H1 (cell line): ENCODE results near the gene TNS1. TPM values are rescaled to one million over a fixed set of nuclear protein-coding genes. Genes with fewer than 3 reads are reported as not detected.

Source experiments
- CTCF ChIA-PET: fragments of 300-600 bp; sonication (Branson Sonifier 250); formaldehyde crosslinking; loops from one replicate; lab custom pipeline; 2021; ENCODE audit not compliant: partially characterized antibody; lab: Charles Lee
- POLR2A ChIA-PET: fragments of 300-600 bp; sonication (Branson Sonifier 250); formaldehyde crosslinking; loops from one replicate; lab custom pipeline; 2021; ENCODE audit warnings: inconsistent platforms; ENCODE audit not compliant: partially characterized antibody; lab: Charles Lee
- DNase-seq, 2 experiments: peaks; one replicate each; pipeline versions ENCODE4 v3.0.0 to v3.0.0-alpha.2; 2010 to 2022; ENCODE audit warnings: low spot score in 2 of 2, low read depth in 1 of 2, mixed read lengths in 1 of 2
- FAIRE-seq: peaks from 2 replicates; lab custom pipeline; 2011; peaks lifted over from hg19 to GRCh38; lab: Jason Lieb, UNC
- H2AFZ ChIP-seq: 2 replicates; pipeline ENCODE4 v1.8.1; 2012; ENCODE audit warnings: low read length, inconsistent platforms
- H2AK5ac ChIP-seq: 2 replicates; pipeline ENCODE4 v1.6.1; 2013; ENCODE audit warnings: low read depth, low read length
- H2BK120ac ChIP-seq: replicated peaks from 2 replicates; pipeline ENCODE3; 2013; ENCODE audit warnings: low read depth, low read length, inconsistent platforms
- H2BK12ac ChIP-seq: 2 replicates; pipeline ENCODE4 v1.6.1; 2013; ENCODE audit warnings: low read depth, low read length
- H2BK15ac ChIP-seq: 2 replicates; pipeline ENCODE4 v1.6.1; 2013; ENCODE audit warnings: low read length
- H2BK20ac ChIP-seq: 2 replicates; pipeline ENCODE4 v1.6.1; 2013; ENCODE audit warnings: low read length
- H2BK5ac ChIP-seq: 2 replicates; pipeline ENCODE4 v1.6.1; 2013; ENCODE audit warnings: low read depth, low read length
- H3K14ac ChIP-seq: 2 replicates; pipeline ENCODE4 v1.6.1; 2013; ENCODE audit warnings: inconsistent platforms; ENCODE audit not compliant: insufficient read length
- H3K18ac ChIP-seq: 2 replicates; pipeline ENCODE4 v1.6.1; 2013; ENCODE audit warnings: low read length; ENCODE audit errors: extremely low read depth
- H3K23ac ChIP-seq: 2 replicates; pipeline ENCODE4 v1.6.1; 2013; ENCODE audit warnings: inconsistent platforms; ENCODE audit not compliant: insufficient read length
- H3K23me2 ChIP-seq: 2 replicates; pipeline ENCODE4 v1.6.1; 2013; ENCODE audit warnings: low read depth, low read length
- H3K27ac ChIP-seq: 2 replicates; pipeline ENCODE4 v1.6.1; 2011; ENCODE audit warnings: low read depth, low read length, inconsistent platforms
- H3K27me3 ChIP-seq, 4 experiments: replicated peaks in 1 of 4; 1 replicate in 1 of 4; 2 replicates in 3 of 4; pipeline versions ENCODE4 v1.6.1 to v1.8.1; 2011 to 2013; ENCODE audit warnings: low read length in 3 of 4, mild to moderate bottlenecking in 3 of 4, inconsistent platforms in 2 of 4, mixed read lengths in 2 of 4, moderate library complexity in 1 of 4; ENCODE audit not compliant: control insufficient read depth in 3 of 4, insufficient read depth in 3 of 4; ENCODE audit errors: extremely low read depth in 1 of 4
- H3K36me3 ChIP-seq, 4 experiments: 2 replicates each; pipeline versions ENCODE4 v1.6.1 to v1.8.1; 2011 to 2013; ENCODE audit warnings: mild to moderate bottlenecking in 4 of 4, low read length in 3 of 4, moderate library complexity in 2 of 4, control low read depth in 1 of 4, inconsistent platforms in 1 of 4; ENCODE audit not compliant: insufficient read depth in 4 of 4, control insufficient read depth in 2 of 4
- H3K4ac ChIP-seq: replicated peaks from 2 replicates; pipeline ENCODE3; 2013; ENCODE audit warnings: low read length, low read depth, mixed read lengths, inconsistent platforms; ENCODE audit not compliant: insufficient read length
- H3K4me1 ChIP-seq, 4 experiments: replicated peaks in 1 of 4; 1 replicate in 1 of 4; 2 replicates in 3 of 4; pipeline versions ENCODE4 v1.6.1 to v1.8.1; 2011 to 2013; ENCODE audit warnings: low read length in 3 of 4, inconsistent platforms in 2 of 4, mixed read lengths in 1 of 4; ENCODE audit not compliant: insufficient read depth in 4 of 4, control insufficient read depth in 3 of 4
- H3K4me2 ChIP-seq, 2 experiments: 2 replicates each; pipeline versions ENCODE4 v1.6.1 to v1.8.1; 2011 to 2013; ENCODE audit warnings: low read depth in 2 of 2, low read length in 2 of 2, control low read depth in 1 of 2, inconsistent platforms in 1 of 2, mild to moderate bottlenecking in 1 of 2; ENCODE audit not compliant: insufficient read depth in 1 of 2
- H3K4me3 ChIP-seq, 4 experiments: fragments of 200-600, 300-600 bp in 1 of 4; sonication (generic), shearing (Covaris generic), sonication (Bioruptor Twin) in 1 of 4; 2 replicates each; pipeline versions ENCODE4 v1.5.1 to v1.8.1; 2011 to 2016; ENCODE audit warnings: low read length in 4 of 4, low read depth in 3 of 4, control low read depth in 2 of 4, inconsistent platforms in 2 of 4, mild to moderate bottlenecking in 2 of 4, mixed read lengths in 1 of 4, moderate library complexity in 1 of 4; ENCODE audit not compliant: insufficient read depth in 2 of 4; ENCODE audit errors: extremely low read depth in 1 of 4
- H3K56ac ChIP-seq: replicated peaks from 2 replicates; pipeline ENCODE3; 2013; ENCODE audit warnings: low read depth, mild to moderate bottlenecking, mixed read lengths, low read length, inconsistent platforms; ENCODE audit not compliant: insufficient read length
- H3K79me1 ChIP-seq: 2 replicates; pipeline ENCODE4 v1.6.1; 2013; ENCODE audit warnings: low read depth, low read length, control low read depth
- H3K79me2 ChIP-seq, 2 experiments: 2 replicates each; pipeline versions ENCODE4 v1.6.1 to v1.8.1; 2012 to 2013; ENCODE audit warnings: low read length in 2 of 2, mild to moderate bottlenecking in 2 of 2, inconsistent platforms in 1 of 2; ENCODE audit not compliant: insufficient read depth in 2 of 2, control insufficient read depth in 1 of 2
- H3K9ac ChIP-seq, 4 experiments: replicated peaks in 1 of 4; 1 replicate in 1 of 4; 2 replicates in 3 of 4; pipeline versions ENCODE4 v1.6.1 to v1.8.1; 2011 to 2013; ENCODE audit warnings: low read depth in 3 of 4, low read length in 3 of 4, control low read depth in 2 of 4, mild to moderate bottlenecking in 2 of 4, moderate library complexity in 2 of 4, inconsistent platforms in 1 of 4; ENCODE audit errors: extremely low read depth in 1 of 4
- H3K9me3 ChIP-seq, 2 experiments: 2 replicates each; pipeline versions ENCODE4 v1.6.1 to v1.8.1; 2012 to 2013; ENCODE audit warnings: mild to moderate bottlenecking in 2 of 2, moderate library complexity in 2 of 2, control low read depth in 1 of 2, inconsistent platforms in 1 of 2, low read depth in 1 of 2, low read length in 1 of 2, mixed read lengths in 1 of 2; ENCODE audit not compliant: insufficient read depth in 2 of 2
- H4K20me1 ChIP-seq, 2 experiments: replicated peaks in 1 of 2; 2 replicates each; pipeline versions ENCODE3 to v1.8.1; 2011 to 2013; ENCODE audit warnings: inconsistent platforms in 2 of 2, low read length in 2 of 2, mild to moderate bottlenecking in 1 of 2; ENCODE audit not compliant: insufficient read depth in 2 of 2, control insufficient read depth in 1 of 2
- H4K5ac ChIP-seq: 2 replicates; pipeline ENCODE4 v1.6.1; 2013; ENCODE audit warnings: low read length, low read depth, mixed read lengths, inconsistent platforms; ENCODE audit not compliant: insufficient read length
- H4K8ac ChIP-seq: 2 replicates; pipeline ENCODE4 v1.8.0; 2013; ENCODE audit warnings: mild to moderate bottlenecking, moderate library complexity, low read length, inconsistent platforms; ENCODE audit not compliant: insufficient read depth; ENCODE audit errors: extremely low read depth
- H4K91ac ChIP-seq: replicated peaks from 2 replicates; pipeline ENCODE3; 2013; ENCODE audit warnings: low read length, mixed read lengths, inconsistent platforms; ENCODE audit not compliant: insufficient read length
- CEBPB ChIP-seq: IDR thresholded peaks from 2 replicates; pipeline ENCODE4 v1.6.1; 2012; ENCODE audit warnings: low read depth, low read length
- CTBP2 ChIP-seq: IDR thresholded peaks from 2 replicates; pipeline ENCODE4 v1.7.0; 2011; ENCODE audit warnings: borderline replicate concordance, mild to moderate bottlenecking, moderate library complexity, mixed read lengths, low read length; ENCODE audit not compliant: insufficient read depth, insufficient read length
- FOSL1 ChIP-seq: IDR thresholded peaks from 2 replicates; pipeline ENCODE4 v1.6.1; 2011; ENCODE audit warnings: mild to moderate bottlenecking, low read depth, low read length, moderate library complexity; ENCODE audit not compliant: insufficient read depth
- GTF2F1 ChIP-seq: IDR thresholded peaks from 2 replicates; pipeline ENCODE4 v1.6.1; 2012; ENCODE audit warnings: low read depth, low read length, improper control_type of control experiment, borderline replicate concordance
- MAFK ChIP-seq: IDR thresholded peaks from 2 replicates; pipeline ENCODE4 v1.6.1; 2012; ENCODE audit warnings: low read depth, mild to moderate bottlenecking, improper control_type of control experiment, low read length
- RAD21 ChIP-seq, 2 experiments: IDR thresholded peaks in 1 of 2; conservative IDR thresholded peaks in 1 of 2; 2 replicates each; pipeline ENCODE4 v1.6.1; 2011; ENCODE audit warnings: low read depth in 2 of 2, low read length in 2 of 2, improper control_type of control experiment in 1 of 2, inconsistent platforms in 1 of 2, mild to moderate bottlenecking in 1 of 2, moderate library complexity in 1 of 2
- SP4 ChIP-seq: IDR thresholded peaks from 2 replicates; pipeline ENCODE4 v1.6.1; 2012; ENCODE audit warnings: low read length, inconsistent platforms
- SUZ12 ChIP-seq: fragments of 200-600 bp; sonication (generic); IDR thresholded peaks from 2 replicates; pipeline ENCODE4 v1.6.1; 2012; ENCODE audit warnings: mild to moderate bottlenecking, inconsistent platforms, low read length, moderate library complexity, mixed read lengths
- TCF12 ChIP-seq: IDR thresholded peaks from 2 replicates; pipeline ENCODE4 v1.6.1; 2011; ENCODE audit warnings: low read depth, mild to moderate bottlenecking, low read length
- ZNF274 ChIP-seq: IDR thresholded peaks from 2 replicates; pipeline ENCODE4 v1.7.0; 2012; ENCODE audit warnings: low read length, borderline replicate concordance; ENCODE audit errors: extremely low read depth
- WGBS, 2 experiments: shearing (Covaris generic) in 1 of 2; methylation state at CpG; one replicate each; pipeline versions ENCODE4 v1.1.6 to v1.1.7; 2013 to 2015; ENCODE audit warnings: low lambda C conversion rate in 2 of 2, mixed read lengths in 2 of 2, inconsistent platforms in 1 of 2, low coverage in 1 of 2, missing lambda C conversion rate in 1 of 2; ENCODE audit not compliant: insufficient replicate concordance in 2 of 2, insufficient coverage in 1 of 2, insufficient read length in 1 of 2; ENCODE audit errors: extremely low coverage in 1 of 2, missing lambda C conversion rate in 1 of 2; 5-methylcytosine and 5-hydroxymethylcytosine counted together
- polyA plus RNA-seq, 7 experiments: library from polyadenylated mRNA; depleted of rRNA in 3 of 7; stranded (reverse) in 5 of 7; unstranded in 2 of 7; fragments of >200 nt in 5 of 7; fragments of 200-250 nt in 2 of 7; gene quantifications; 1 replicate in 5 of 7; 2 replicates in 1 of 7; 4 replicates in 1 of 7; pipeline versions ENCODE4 v1.2.1 to v1.2.3, GENCODE V29; 2011 to 2013; ENCODE audit warnings: missing spikeins in 2 of 7, mixed read lengths in 2 of 7
- total RNA-seq: library from RNA; stranded (reverse); fragmentation: NEBNext Ultra II Directional; extraction: Animal tissue kit (Norgen Biotek cat#: 25700); gene quantifications from 2 replicates; pipeline ENCODE4 v1.2.1, GENCODE V29; 2021

TNS1 gene
- total and polyA plus RNA-seq, 2 of the 8 experiments (the other 6 are each of a cell fraction or from before 2014, with no cell fraction given) = 1.5 to 5.1 TPM

DNA sequence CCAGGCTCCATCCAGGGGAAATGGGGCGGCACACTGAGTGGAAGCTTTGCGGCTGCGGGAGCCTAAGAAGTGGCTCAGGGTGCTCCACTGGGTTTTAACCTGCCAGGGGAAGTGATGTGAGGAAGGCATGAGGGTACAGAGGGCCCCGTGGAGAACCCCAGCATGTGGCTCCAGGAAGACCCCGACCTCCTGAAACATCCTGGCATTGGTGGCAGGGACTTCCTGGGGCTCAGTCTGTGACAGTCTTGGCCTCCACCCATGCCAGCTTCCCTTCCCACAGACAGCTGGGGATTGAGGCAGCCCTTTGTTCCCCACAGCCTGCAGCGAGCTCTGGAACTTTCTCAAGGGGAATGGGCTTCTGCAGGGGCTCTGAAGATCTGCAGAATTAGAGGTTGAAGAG, 146.6 kb downstream of the TNS1 start:
- Histone ChIP-seq H3K4me3 (no peak overlapping the region), H4K20me1 (no peaks in the 10 kb centered on the region), H3K14ac (no peak overlapping the region), H3K27ac (no peak overlapping the region), H3K36me3 (no peaks in the 10 kb centered on the region), H2BK5ac (no peak overlapping the region), H2BK20ac (no peak overlapping the region), H2BK15ac (no peak overlapping the region), H3K4ac (no peak overlapping the region), H2AK5ac (no peak overlapping the region), H3K9ac (no peak overlapping the region), H3K4me1 (peaks cover 0 to 15% (median 2%) of the 10 kb centered on the region in 4 experiments; a peak in 5 of 7 replicates), H4K91ac (no peak overlapping the region), H3K23me2 (0 out of 2 replicates have a peak, but pooled peaks cover 2% of the 10 kb centered on the region), H2BK12ac (no peak overlapping the region), H3K4me2 (no peak overlapping the region), H3K27me3 (no peaks in the 10 kb centered on the region), H2BK120ac (no peak overlapping the region), H3K23ac (no peak overlapping the region), H3K9me3 (no peaks in the 10 kb centered on the region), H4K8ac (no peak overlapping the region), H2AFZ (no peak overlapping the region), H3K56ac (no peak overlapping the region), H3K79me2 (no peaks in the 10 kb centered on the region), H3K79me1 (no peaks in the 10 kb centered on the region), H3K18ac (no peak overlapping the region; the same call in 1 of the 2 replicates), H4K5ac (no peak overlapping the region)
- FAIRE-seq (no peak), DNase-seq (no peak)
- 90% methylated on average over 6 of the region's 6 CpGs; no CpG with 5 or more reads in 1 of the 2 experiments for WGBS, 2 experiments
- POLR2A ChIA-PET = no interaction called here
- TF ChIP-seq GTF2F1 = no peak
- TF ChIP-seq SP4 = no peak
- no peak for TF ChIP-seq MAFK
- TF ChIP-seq CEBPB = no peak
- TF ChIP-seq TCF12 = no peak
- no peak for TF ChIP-seq RAD21 (IDR thresholded peaks at IDR 0.05 in 1 of 2, conservative IDR thresholded peaks at IDR 0.05 in 1 of 2; ENCODE audit: low read depth in 2 of 2, low read length in 2 of 2)
- TF ChIP-seq CTBP2 = no peak
- no peak for TF ChIP-seq FOSL1
- TF ChIP-seq SUZ12 = no peak
- no peak for TF ChIP-seq ZNF274
- CTCF ChIA-PET = interaction anchor here (1.0 to 5.5 kb wide), 6 partner anchors 10 to 71 kb away, joined by 3 to 25 read pairs (median 5); no protein-coding TSS in a partner anchor
